Measurements from ENCODE around the gene C1QTNF1.

The C1QTNF1 gene

GRCh38 chr17:79020631-79021301 lies 3.2 kb upstream of the C1QTNF1 start:
- TF ChIP-seq, protein P1, sequence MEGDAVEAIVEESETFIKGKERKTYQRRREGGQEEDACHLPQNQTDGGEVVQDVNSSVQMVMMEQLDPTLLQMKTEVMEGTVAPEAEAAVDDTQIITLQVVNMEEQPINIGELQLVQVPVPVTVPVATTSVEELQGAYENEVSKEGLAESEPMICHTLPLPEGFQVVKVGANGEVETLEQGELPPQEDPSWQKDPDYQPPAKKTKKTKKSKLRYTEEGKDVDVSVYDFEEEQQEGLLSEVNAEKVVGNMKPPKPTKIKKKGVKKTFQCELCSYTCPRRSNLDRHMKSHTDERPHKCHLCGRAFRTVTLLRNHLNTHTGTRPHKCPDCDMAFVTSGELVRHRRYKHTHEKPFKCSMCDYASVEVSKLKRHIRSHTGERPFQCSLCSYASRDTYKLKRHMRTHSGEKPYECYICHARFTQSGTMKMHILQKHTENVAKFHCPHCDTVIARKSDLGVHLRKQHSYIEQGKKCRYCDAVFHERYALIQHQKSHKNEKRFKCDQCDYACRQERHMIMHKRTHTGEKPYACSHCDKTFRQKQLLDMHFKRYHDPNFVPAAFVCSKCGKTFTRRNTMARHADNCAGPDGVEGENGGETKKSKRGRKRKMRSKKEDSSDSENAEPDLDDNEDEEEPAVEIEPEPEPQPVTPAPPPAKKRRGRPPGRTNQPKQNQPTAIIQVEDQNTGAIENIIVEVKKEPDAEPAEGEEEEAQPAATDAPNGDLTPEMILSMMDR (IDR thresholded peaks at IDR 0.05), result no peak

- TF ChIP-seq, protein P1 (IDR thresholded peaks at IDR 0.05), result no peak
Observed at GRCh38 chr17:79022507-79022991, 1.4 kb upstream of the C1QTNF1 start.

- TF ChIP-seq, protein P1 (IDR thresholded peaks at IDR 0.05), result no peak
Observed at GRCh38 chr17:79023180-79023705, 726 bp upstream of the C1QTNF1 start.

- TF ChIP-seq, protein P1 (IDR thresholded peaks at IDR 0.05), result no peak
Observed at GRCh38 chr17:79024901-79025737, 1.1 kb downstream of the C1QTNF1 start.

DNA sequence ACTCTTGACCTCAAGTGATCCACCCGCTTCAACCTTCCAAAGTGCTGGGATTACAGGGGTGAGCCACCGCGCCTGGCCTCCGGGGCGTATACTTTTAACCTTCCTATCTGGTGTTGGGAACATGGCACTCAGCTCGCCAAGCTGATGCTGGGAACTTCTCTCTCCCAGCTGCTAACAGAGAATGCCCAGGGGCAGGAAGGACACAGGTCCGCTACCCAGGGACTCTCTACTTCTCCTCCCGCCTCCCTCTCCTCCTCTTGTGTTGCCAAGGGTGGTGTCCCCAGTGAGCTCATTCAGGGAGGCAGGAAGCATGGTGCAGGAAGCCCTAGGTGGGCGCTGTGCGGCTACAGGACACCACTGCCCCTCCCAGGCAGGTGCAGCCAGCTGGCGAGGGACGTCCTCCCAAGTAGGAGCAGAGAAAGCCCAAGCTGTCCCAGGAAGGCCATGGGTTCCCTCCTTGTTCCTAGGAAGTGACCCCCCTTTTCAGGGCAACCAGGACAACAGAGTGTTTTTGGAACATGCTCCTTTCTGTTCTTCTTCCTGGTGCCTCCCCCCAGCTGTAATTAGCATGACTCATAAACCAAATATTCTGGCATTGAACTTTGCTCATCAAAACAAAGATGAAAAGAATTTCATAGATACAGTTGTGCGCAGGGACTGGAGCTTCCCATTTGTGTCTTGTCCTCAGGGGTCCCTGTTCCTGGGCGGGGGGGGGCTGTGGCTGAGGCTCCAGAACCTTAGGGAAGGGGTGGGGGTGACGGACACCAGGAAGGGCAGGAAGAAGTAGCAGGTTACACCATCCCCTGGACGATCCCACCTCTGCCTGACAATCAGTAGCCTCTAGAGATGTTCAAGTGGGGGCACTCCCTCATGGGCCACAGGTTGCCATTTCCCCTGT lies 2.7 kb downstream of the C1QTNF1 start:
- TF ChIP-seq, protein P1 (IDR thresholded peaks at IDR 0.05), result no peak

GRCh38 chr17:79027274-79027924 lies 3.4 kb downstream of the C1QTNF1 start:
- TF ChIP-seq, protein P1 (IDR thresholded peaks at IDR 0.05), result no peak
